ENCODE data around the gene GBP1.

The GBP1 gene

DNA sequence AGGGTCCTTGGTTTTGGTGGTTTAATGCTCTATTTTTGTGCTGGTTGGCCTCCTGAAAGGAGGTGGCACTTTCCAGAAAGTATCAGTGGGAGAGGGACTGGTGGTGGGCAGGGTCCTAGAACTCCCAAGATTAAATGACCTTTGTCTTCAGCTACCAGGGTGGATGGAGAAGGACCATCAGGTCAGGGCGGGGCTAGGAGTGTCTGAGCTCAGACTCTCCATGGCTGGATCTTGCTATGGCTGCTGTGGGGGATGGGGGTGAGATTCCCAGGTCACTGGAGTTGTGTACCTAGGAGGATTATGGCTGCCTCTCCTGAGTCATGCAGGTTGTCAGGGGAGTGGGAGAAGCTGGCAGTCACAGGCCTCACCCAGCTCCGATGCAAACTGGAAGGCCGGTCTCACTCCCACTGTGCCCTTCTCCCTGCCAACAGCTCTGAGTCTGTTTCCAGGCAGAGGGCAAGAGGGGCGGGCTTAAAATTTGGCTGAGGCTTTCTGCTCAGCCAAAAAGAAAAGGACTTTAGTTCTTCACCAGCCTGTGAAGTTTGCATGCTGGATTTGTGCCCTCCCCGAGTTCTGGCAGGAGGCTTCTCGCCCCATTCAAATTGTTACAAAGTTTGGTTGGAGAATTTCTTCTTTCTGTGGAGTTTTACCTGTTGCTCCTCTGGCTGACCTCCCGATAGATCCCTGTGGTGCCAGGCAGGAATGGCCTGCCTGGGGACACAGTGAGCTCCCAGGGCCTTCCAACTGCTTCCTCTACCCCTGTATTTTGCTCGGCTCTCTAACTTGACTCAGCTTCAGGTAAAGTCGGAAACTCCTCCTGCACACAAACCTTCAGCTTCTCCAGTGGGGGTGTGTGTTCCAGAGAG, 59.5 kb downstream of the GBP1 start:
- no peak for DNase-seq

All from fibroblast of upper back skin (primary cell).